ENCODE results near the gene ARHGEF4. TPM values are rescaled to one million over a fixed set of nuclear protein-coding genes. Genes with fewer than 3 reads are reported as not detected.
A peak's percentile ranks its signal among the peaks of the same experiment; 100 is the strongest.

Gene ARHGEF4
- total RNA-seq, 6 experiments from 2014 or later, result 0.44 to 6.7 (median 0.67) TPM; not detected in 2

GRCh38 chr2:130997198-130997597, 160.5 kb downstream of the ARHGEF4 start:
- DNase-seq (no peak), ATAC-seq (no peak)
- Histone ChIP-seq H3K4me1 (no peaks in the 10 kb centered on the region), H3K36me3 (no peaks in the 10 kb centered on the region), H3K4me3 (no peak overlapping the region), H3K27ac (no peak overlapping the region), H3K27me3 (no peaks in the 10 kb centered on the region), H3K9me3 (no peaks in the 10 kb centered on the region)
- intact Hi-C loops (cut with DNase I), result no loop called here
- 52% methylated on average over 5 of the region's 5 CpGs for WGBS (ENCODE audit: insufficient coverage, low coverage, low lambda C conversion rate, missing lambda C conversion rate)
- TF ChIP-seq POLR2A (IDR thresholded peaks at IDR 0.05), result no peak
- TF ChIP-seq, protein P1, sequence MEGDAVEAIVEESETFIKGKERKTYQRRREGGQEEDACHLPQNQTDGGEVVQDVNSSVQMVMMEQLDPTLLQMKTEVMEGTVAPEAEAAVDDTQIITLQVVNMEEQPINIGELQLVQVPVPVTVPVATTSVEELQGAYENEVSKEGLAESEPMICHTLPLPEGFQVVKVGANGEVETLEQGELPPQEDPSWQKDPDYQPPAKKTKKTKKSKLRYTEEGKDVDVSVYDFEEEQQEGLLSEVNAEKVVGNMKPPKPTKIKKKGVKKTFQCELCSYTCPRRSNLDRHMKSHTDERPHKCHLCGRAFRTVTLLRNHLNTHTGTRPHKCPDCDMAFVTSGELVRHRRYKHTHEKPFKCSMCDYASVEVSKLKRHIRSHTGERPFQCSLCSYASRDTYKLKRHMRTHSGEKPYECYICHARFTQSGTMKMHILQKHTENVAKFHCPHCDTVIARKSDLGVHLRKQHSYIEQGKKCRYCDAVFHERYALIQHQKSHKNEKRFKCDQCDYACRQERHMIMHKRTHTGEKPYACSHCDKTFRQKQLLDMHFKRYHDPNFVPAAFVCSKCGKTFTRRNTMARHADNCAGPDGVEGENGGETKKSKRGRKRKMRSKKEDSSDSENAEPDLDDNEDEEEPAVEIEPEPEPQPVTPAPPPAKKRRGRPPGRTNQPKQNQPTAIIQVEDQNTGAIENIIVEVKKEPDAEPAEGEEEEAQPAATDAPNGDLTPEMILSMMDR (IDR thresholded peaks at IDR 0.05), result no peak

- Histone ChIP-seq H3K27ac (no peak overlapping the region), H3K27me3 (no peaks in the 10 kb centered on the region), H3K36me3 (no peaks in the 10 kb centered on the region), H3K4me3 (no peak overlapping the region), H3K4me1 (no peaks in the 10 kb centered on the region), H3K9me3 (no peaks in the 10 kb centered on the region)
- WGBS (ENCODE audit: insufficient coverage, low coverage, low lambda C conversion rate, missing lambda C conversion rate), result 48% methylated on average over 6 of the region's 6 CpGs
- DNase-seq (no peak), ATAC-seq (no peak)
- intact Hi-C loops (cut with DNase I), result no loop called here
- TF ChIP-seq POLR2A (IDR thresholded peaks at IDR 0.05), result no peak
- TF ChIP-seq, protein P1 (IDR thresholded peaks at IDR 0.05), result no peak
These were observed 161.8 kb downstream of the ARHGEF4 start for GRCh38 chr2:130998561-130998960.

DNA sequence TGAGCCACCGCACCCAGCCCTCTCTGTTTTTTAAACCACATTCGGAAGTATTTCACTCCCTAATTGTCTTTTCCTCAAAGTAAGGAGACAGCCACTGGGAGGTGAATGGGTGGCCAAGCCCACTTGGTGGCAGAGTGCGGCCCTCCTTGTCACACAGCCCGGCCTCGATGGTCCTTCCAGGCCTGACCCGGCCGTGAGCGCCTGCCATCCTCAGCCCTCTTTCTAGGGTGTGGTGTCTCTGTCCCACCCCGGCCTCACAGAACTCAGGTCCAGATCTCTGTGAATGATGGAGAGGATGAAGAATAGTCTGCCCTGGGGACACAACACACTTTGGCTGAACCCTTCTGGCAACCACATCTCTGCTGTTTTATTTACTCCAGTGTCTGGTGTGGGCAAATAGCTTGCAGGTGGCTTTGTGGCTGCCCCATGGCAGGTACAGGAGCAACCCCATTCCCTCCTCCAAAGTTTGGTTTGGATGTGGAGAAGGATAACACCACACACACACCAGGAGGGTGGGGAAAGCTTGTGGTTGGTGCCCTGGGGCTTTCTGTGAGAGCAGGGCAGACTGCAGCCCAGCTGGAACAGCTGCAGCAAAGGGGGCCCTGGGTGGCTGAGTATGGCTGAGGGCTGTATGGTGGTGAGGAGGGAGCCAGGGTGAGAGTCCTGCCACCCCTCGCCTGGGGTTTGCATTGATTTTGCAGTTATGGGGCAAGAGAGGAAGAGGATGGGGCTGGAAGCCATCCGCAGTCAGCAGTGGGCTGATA, 167.9 kb downstream of the ARHGEF4 start:
- H3K9me3 ChIP-seq, result no peaks in the 10 kb centered on the region
- no peaks in the 10 kb centered on the region for H3K36me3 ChIP-seq
- H3K4me3 ChIP-seq, result no peak overlapping the region
- DNase-seq, result no peak
- intact Hi-C loops (cut with DNase I), result no loop called here
- no peak overlapping the region for H3K27ac ChIP-seq
- peak in 1 of 4 donors; percentile 20 for ATAC-seq
- H3K4me1 ChIP-seq, result no peaks in the 10 kb centered on the region
- H3K27me3 ChIP-seq, result no peaks in the 10 kb centered on the region
- WGBS (ENCODE audit: insufficient coverage, low coverage, low lambda C conversion rate, missing lambda C conversion rate), result 71% methylated on average over 2 of the region's 11 CpGs
- TF ChIP-seq POLR2A (IDR thresholded peaks at IDR 0.05), result no peak
- TF ChIP-seq, protein P1 (IDR thresholded peaks at IDR 0.05), result no peak

DNA sequence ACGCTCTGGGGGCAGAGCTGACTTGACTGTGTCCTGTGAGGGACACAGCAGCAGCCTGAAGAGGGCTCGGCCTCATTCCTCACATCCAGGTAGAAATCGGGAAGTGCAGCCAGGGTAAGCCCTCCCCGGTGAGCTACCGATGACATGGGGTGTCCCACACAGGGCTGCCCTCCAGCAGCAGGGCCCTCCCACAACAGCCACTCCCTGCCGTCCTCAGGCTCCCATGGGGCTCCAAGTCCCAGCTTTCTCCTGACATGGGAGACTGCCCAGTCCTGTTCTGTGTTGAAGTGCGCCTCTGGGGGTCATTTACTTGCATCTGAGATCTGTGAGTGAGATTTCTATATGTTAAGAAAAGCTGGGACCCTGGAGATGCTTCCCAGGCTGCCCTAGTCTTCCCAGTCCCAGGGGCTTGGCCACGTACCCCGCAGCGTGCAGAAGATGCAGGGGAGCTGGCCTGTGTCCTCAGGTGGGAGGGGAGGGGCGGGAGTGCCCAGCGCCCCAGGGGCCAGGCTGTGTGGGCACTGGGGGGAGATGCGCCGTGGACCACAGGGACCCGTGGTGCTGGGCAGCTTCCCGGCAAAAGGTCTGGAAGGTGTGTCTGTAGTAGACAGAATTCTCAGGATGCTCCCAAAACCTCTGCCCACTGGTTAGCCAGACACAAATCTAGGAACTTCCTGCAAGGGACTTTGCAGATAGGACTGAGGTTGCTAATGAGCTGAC, 168.7 kb downstream of the ARHGEF4 start:
- no peak overlapping the region for H3K27ac ChIP-seq
- no CpG with 5 or more reads among the region's 16 CpGs for WGBS (ENCODE audit: insufficient coverage, low coverage, low lambda C conversion rate, missing lambda C conversion rate)
- H3K27me3 ChIP-seq, result no peaks in the 10 kb centered on the region
- H3K4me3 ChIP-seq, result no peak overlapping the region
- no peaks in the 10 kb centered on the region for H3K4me1 ChIP-seq
- TF ChIP-seq, protein P1 (IDR thresholded peaks at IDR 0.05), result no peak
- no peak for TF ChIP-seq POLR2A (IDR thresholded peaks at IDR 0.05)
- H3K36me3 ChIP-seq, result no peaks in the 10 kb centered on the region
- no peaks in the 10 kb centered on the region for H3K9me3 ChIP-seq
- ATAC-seq (peak in 1 of 4 donors; percentile 20), DNase-seq (no peak)
- intact Hi-C loops (cut with DNase I), result no loop called here
